Neural progenitor cell (in vitro differentiated cells): ENCODE measurements around the gene RBM12. TPM values are rescaled to one million over a fixed set of nuclear protein-coding genes. Genes with fewer than 3 reads are reported as not detected.
"Not testable (repeated sequence)": the region's sequence is repeated elsewhere in the genome, so short reads cannot be mapped to it uniquely, and the experiment has no call there.

ENCODE experiments used
- DNase-seq: peaks from one replicate; pipeline ENCODE4 v3.0.0-alpha.2; 2016; ENCODE audit warnings: low spot score
- H2AFZ ChIP-seq: fragments of 200-600 bp; sonication (generic); replicated peaks from 2 replicates; pipeline ENCODE4 v1.6.1; 2016; ENCODE audit warnings: antibody characterized with exemption
- H3F3A ChIP-seq: fragments of 200-600 bp; sonication (generic); 2 replicates; pipeline ENCODE4 v1.6.1; 2016; ENCODE audit warnings: antibody characterized with exemption, low read depth
- H3K27ac ChIP-seq: fragments of 200-600 bp; sonication (generic); 2 replicates; pipeline ENCODE4 v1.5.1; 2016; ENCODE audit warnings: mild to moderate bottlenecking
- H3K27me3 ChIP-seq: fragments of 200-600 bp; sonication (generic); 2 replicates; pipeline ENCODE4 v1.6.1; 2016; ENCODE audit warnings: mild to moderate bottlenecking, moderate library complexity
- H3K36me3 ChIP-seq: fragments of 200-600 bp; sonication (generic); 2 replicates; pipeline ENCODE4 v1.5.1; 2016
- H3K4me1 ChIP-seq: fragments of 200-600 bp; sonication (generic); 2 replicates; pipeline ENCODE4 v1.6.1; 2016; ENCODE audit warnings: mixed run types
- H3K4me2 ChIP-seq: fragments of 200-600 bp; sonication (generic); 2 replicates; pipeline ENCODE4 v1.6.1; 2016
- H3K4me3 ChIP-seq: fragments of 200-600 bp; sonication (generic); 2 replicates; pipeline ENCODE4 v1.5.1; 2016
- H3K79me2 ChIP-seq: fragments of 200-600 bp; sonication (generic); 2 replicates; pipeline ENCODE4 v1.6.1; 2016; ENCODE audit warnings: low read depth
- H3K9ac ChIP-seq: fragments of 200-600 bp; sonication (generic); 2 replicates; pipeline ENCODE4 v1.6.1; 2016
- H3K9me3 ChIP-seq: fragments of 200-600 bp; sonication (generic); 2 replicates; pipeline ENCODE4 v1.5.1; 2016; ENCODE audit warnings: low read depth
- H4K20me1 ChIP-seq: fragments of 200-600 bp; sonication (generic); 2 replicates; pipeline ENCODE4 v1.6.1; 2016; ENCODE audit warnings: low read depth
- H3K27ac Mint-ChIP-seq: 3 replicates; pipeline ENCODE4 v1.8.0; 2021; ENCODE audit warnings: mixed read lengths
- H3K27me3 Mint-ChIP-seq: 2 replicates; pipeline ENCODE4 v1.8.0; 2022; ENCODE audit warnings: low read depth, mild to moderate bottlenecking, inconsistent platforms, moderate library complexity, mixed read lengths; ENCODE audit not compliant: insufficient read depth
- H3K36me3 Mint-ChIP-seq: 3 replicates; pipeline ENCODE4 v1.8.0; 2021; ENCODE audit warnings: mixed read lengths
- H3K4me1 Mint-ChIP-seq: 3 replicates; pipeline ENCODE4 v1.8.0; 2021; ENCODE audit warnings: mixed read lengths
- H3K4me3 Mint-ChIP-seq: 3 replicates; pipeline ENCODE4 v1.8.0; 2021; ENCODE audit warnings: mild to moderate bottlenecking, moderate library complexity, mixed read lengths
- H3K9me3 Mint-ChIP-seq: 3 replicates; pipeline ENCODE4 v1.8.0; 2020; ENCODE audit warnings: mixed read lengths
- CTCF ChIP-seq: fragments of 200-600 bp; sonication (generic); IDR thresholded peaks from 2 replicates; pipeline ENCODE4 v1.5.1; 2017; ENCODE audit warnings: antibody characterized with exemption, mild to moderate bottlenecking
- EZH2 ChIP-seq: fragments of 200-600 bp; sonication (generic); IDR thresholded peaks from 2 replicates; pipeline ENCODE4 v1.6.1; 2017; ENCODE audit warnings: antibody characterized with exemption, mild to moderate bottlenecking, moderate library complexity
- EZH2phosphoT487 ChIP-seq: fragments of 200-600 bp; sonication (generic); IDR thresholded peaks from 2 replicates; pipeline ENCODE4 v1.6.1; 2017; ENCODE audit warnings: antibody characterized with exemption
- total RNA-seq: library from RNA; depleted of rRNA; stranded (reverse); fragments of >200 nt; gene quantifications from 2 replicates; pipeline ENCODE4 v1.2.3, GENCODE V29; 2015; ENCODE audit warnings: low replicate concordance

Gene RBM12, protein sequence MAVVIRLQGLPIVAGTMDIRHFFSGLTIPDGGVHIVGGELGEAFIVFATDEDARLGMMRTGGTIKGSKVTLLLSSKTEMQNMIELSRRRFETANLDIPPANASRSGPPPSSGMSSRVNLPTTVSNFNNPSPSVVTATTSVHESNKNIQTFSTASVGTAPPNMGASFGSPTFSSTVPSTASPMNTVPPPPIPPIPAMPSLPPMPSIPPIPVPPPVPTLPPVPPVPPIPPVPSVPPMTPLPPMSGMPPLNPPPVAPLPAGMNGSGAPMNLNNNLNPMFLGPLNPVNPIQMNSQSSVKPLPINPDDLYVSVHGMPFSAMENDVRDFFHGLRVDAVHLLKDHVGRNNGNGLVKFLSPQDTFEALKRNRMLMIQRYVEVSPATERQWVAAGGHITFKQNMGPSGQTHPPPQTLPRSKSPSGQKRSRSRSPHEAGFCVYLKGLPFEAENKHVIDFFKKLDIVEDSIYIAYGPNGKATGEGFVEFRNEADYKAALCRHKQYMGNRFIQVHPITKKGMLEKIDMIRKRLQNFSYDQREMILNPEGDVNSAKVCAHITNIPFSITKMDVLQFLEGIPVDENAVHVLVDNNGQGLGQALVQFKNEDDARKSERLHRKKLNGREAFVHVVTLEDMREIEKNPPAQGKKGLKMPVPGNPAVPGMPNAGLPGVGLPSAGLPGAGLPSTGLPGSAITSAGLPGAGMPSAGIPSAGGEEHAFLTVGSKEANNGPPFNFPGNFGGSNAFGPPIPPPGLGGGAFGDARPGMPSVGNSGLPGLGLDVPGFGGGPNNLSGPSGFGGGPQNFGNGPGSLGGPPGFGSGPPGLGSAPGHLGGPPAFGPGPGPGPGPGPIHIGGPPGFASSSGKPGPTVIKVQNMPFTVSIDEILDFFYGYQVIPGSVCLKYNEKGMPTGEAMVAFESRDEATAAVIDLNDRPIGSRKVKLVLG
- total RNA-seq = 82.8 and 112 TPM in 2 replicates

DNA sequence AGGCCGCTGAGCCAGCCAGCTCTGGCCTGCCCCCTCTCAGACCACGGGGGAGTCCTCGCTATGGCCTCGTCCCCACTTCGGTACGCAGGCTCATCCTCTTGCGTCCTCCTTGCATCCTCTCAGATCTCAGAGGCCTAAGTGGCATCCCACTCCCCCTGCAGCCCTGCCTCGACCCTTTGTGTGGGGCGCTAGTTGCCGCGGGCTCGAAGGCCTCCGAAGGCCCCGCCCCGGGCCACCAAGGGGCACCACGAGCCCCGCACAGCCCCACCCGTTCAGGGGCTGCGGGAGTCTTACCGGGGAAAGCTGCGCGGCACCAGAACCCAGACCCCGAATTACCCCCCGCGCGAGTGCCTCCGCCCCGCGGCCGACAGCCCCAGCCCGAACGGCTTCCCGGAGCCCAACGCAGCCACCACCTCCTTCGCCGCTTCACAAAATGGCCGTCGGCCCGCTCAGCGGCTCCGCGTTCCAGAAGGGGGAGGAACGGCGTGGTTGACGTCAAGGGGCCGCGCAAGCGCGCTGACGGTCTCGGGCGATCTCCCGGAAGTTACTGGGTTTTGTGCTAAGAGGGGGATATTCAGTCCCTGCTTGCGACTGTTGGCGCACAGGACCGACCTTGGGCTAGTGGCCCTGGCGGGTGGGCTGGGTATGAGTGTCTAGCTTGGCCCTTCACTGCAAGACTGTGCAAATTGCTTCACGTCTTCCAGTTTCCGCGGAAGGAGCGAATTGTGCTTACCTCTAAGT lies at the start of gene RBM12, which contains the start of gene CPNE1:
TSS of gene RBM12 (minus strand) at position 435 of the 741 bp plus-strand sequence. CDS start 9,578 bp downstream, outside the sequence.
TSS of gene CPNE1 (minus strand) at position 435 of the 741 bp plus-strand sequence. CDS start 31,977 bp downstream, outside the sequence.
- H3K4me3 ChIP-seq = peak within 1 kb of the TSS; percentile 77
- H3K9me3 ChIP-seq = no peaks in the 10 kb centered on the region
- peaks cover 8% of the 10 kb centered on the region for H3K9me3 Mint-ChIP-seq
- H3K4me2 ChIP-seq = peak within 1 kb of the TSS; percentile 98
- H2AFZ ChIP-seq = peak within 1 kb of the TSS; percentile 84
- H3K4me3 Mint-ChIP-seq = peak within 1 kb of the TSS; percentile 97
- H3K27me3 ChIP-seq = no peaks in the 10 kb centered on the region
- peaks cover 10% of the 10 kb centered on the region for H3F3A ChIP-seq
- TF ChIP-seq EZH2 (no peak), CTCF (no peak), EZH2phosphoT487 (no peak)
- peaks cover 51% of the 10 kb centered on the region for H3K79me2 ChIP-seq
- peak within 1 kb of the TSS; percentile 84 for H3K27ac ChIP-seq
- H3K27ac Mint-ChIP-seq = peak within 1 kb of the TSS; percentile 100
- H3K36me3 Mint-ChIP-seq = peaks cover 25% of the 10 kb centered on the region
- peaks cover 5% of the 10 kb centered on the region for H3K27me3 Mint-ChIP-seq
- peaks cover 25% of the 10 kb centered on the region for H3K4me1 Mint-ChIP-seq
- H4K20me1 ChIP-seq = peaks cover 47% of the 10 kb centered on the region
- peaks cover 26% of the 10 kb centered on the region for H3K4me1 ChIP-seq
- peak; percentile 97 for DNase-seq
- peak within 1 kb of the TSS; percentile 97 for H3K9ac ChIP-seq
- no peaks in the 10 kb centered on the region for H3K36me3 ChIP-seq

- Histone ChIP-seq H3K4me2 (no peak overlapping the region), H3K27ac (no peak overlapping the region), H3F3A (peaks cover 87% of the 10 kb centered on the region), H2AFZ (no peak overlapping the region), H3K9ac (no peak overlapping the region), H3K27me3 (no peaks in the 10 kb centered on the region), H3K36me3 (peaks cover 50% of the 10 kb centered on the region), H3K79me2 (peaks cover 96% of the 10 kb centered on the region), H3K4me3 (no peak overlapping the region), H3K4me1 (no peaks in the 10 kb centered on the region), H4K20me1 (peaks cover 98% of the 10 kb centered on the region), H3K9me3 (no peaks in the 10 kb centered on the region)
- TF ChIP-seq CTCF = no peak
- TF ChIP-seq EZH2 = no peak
- no peak for TF ChIP-seq EZH2phosphoT487
- Mint-ChIP-seq H3K27me3 (no peaks in the 10 kb centered on the region), H3K36me3 (peaks cover 34% of the 10 kb centered on the region), H3K4me3 (no peak overlapping the region), H3K4me1 (no peaks in the 10 kb centered on the region), H3K27ac (no peak overlapping the region), H3K9me3 (no peaks in the 10 kb centered on the region)
- no peak for DNase-seq
Measured at GRCh38 chr20:35714127-35714526, 49.4 kb upstream of the RBM12 start.

DNA sequence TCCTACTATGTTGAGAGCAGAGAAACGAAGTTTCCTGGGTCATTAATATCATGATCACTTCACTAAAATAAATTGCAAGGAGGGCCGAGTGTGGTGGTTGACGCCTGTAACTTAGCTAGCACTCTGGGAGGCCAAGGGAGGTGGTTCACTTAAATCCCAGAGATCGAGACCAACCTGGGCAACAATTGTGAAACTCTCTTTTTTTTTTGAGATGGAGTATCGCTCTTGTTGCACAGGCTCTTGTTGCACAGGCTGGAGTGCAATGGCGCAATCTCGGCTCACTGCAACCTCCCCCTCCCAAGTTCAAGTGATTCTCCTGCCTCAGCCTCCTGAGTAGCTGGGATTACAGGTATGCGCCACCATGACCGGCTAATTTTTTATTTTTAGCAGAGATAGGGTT lies 48.4 kb upstream of the RBM12 start:
- not testable (repeated sequence) for H3K27me3 ChIP-seq, H3K4me1 Mint-ChIP-seq, H3K4me1 ChIP-seq, H3K9me3 Mint-ChIP-seq, H3K4me3 Mint-ChIP-seq, H3K27me3 Mint-ChIP-seq, H3K9me3 ChIP-seq, H3K4me3 ChIP-seq, H3K4me2 ChIP-seq, H3K9ac ChIP-seq, H3K27ac Mint-ChIP-seq, H2AFZ ChIP-seq, DNase-seq
- H3F3A ChIP-seq = peaks cover 90% of the 10 kb centered on the region
- H3K36me3 ChIP-seq = peaks cover 52% of the 10 kb centered on the region
- peaks cover 35% of the 10 kb centered on the region for H3K36me3 Mint-ChIP-seq
- peak overlapping the region; percentile 47 for H3K27ac ChIP-seq
- H4K20me1 ChIP-seq = peaks cover 98% of the 10 kb centered on the region
- peaks cover 97% of the 10 kb centered on the region for H3K79me2 ChIP-seq
